Uterus (tissue), 4 donors: ENCODE results near the gene ARHGEF4. TPM values are rescaled to one million over a fixed set of nuclear protein-coding genes. Genes with fewer than 3 reads are reported as not detected.

ENCODE experiments used
- DNase-seq, 2 donors: peaks; one replicate each; pipeline ENCODE4 v3.0.0-alpha.2; 2019 to 2020
- H3K27ac ChIP-seq, 2 donors: fragments of 200-600 bp; sonication (generic); 1 replicate in 1 of 2; 2 replicates in 1 of 2; pipeline ENCODE4 v1.5.1; 2016 to 2018
- H3K27me3 ChIP-seq, 2 donors: fragments of 200-600 bp; sonication (generic); one replicate each; pipeline ENCODE4 v1.5.1; 2018 to 2019; ENCODE audit warnings: control low read depth in 1 of 2
- H3K36me3 ChIP-seq, 2 donors: fragments of 200-600 bp; sonication (generic); one replicate each; pipeline ENCODE4 v1.5.1; 2019; ENCODE audit warnings: control low read depth in 1 of 2
- H3K4me1 ChIP-seq, 2 donors: fragments of 200-600 bp; sonication (generic); one replicate each; pipeline ENCODE4 v1.5.1; 2018 to 2019; ENCODE audit warnings: control low read depth in 1 of 2
- H3K4me3 ChIP-seq, 2 donors: fragments of 200-600 bp; sonication (generic); 1 replicate in 1 of 2; 2 replicates in 1 of 2; pipeline ENCODE4 v1.5.1; 2018 to 2019; ENCODE audit warnings: mild to moderate bottlenecking in 1 of 2
- H3K9me3 ChIP-seq, 2 donors: fragments of 200-600 bp; sonication (generic); one replicate each; pipeline ENCODE4 v1.5.1; 2019; ENCODE audit warnings: control low read depth in 1 of 2
- POLR2A ChIP-seq, 2 donors: fragments of 450-650 bp; IDR thresholded peaks; one replicate each; pipeline ENCODE4 v1.6.1; 2016; ENCODE audit warnings: antibody characterized with exemption in 2 of 2, mild to moderate bottlenecking in 1 of 2, moderate library complexity in 1 of 2
- intact Hi-C: fragments of 100-400 bp; cut with DNase I; formaldehyde crosslinking; loops from one replicate; pipeline ENCODE4 v1.15.1; 2023; ENCODE audit warnings: low total_unique reads
- total RNA-seq, 4 donors: library from RNA; depleted of rRNA in 3 of 4; stranded (reverse); fragments of >200 nt in 3 of 4; gene quantifications; one replicate each; pipeline versions ENCODE4 v1.1.0 to v1.2.4, GENCODE V29; 2014 to 2023
- TF ChIP-seq, protein P1 (sequence below), 4 experiments: fragments of 200-600 bp in 2 of 4; fragments of 450-650 bp in 2 of 4; sonication (generic) in 2 of 4; IDR thresholded peaks; one replicate each; pipeline ENCODE4 v1.5.1; 2016 to 2019; ENCODE audit warnings: antibody characterized with exemption in 4 of 4, mild to moderate bottlenecking in 2 of 4, moderate library complexity in 1 of 4
- donor health status: DM: yes; HTN: yes; CAD: no.

ARHGEF4 gene
- total RNA-seq, 4 donors from 2014 or later = 1.8 to 26.2 (median 9.6) TPM

DNA sequence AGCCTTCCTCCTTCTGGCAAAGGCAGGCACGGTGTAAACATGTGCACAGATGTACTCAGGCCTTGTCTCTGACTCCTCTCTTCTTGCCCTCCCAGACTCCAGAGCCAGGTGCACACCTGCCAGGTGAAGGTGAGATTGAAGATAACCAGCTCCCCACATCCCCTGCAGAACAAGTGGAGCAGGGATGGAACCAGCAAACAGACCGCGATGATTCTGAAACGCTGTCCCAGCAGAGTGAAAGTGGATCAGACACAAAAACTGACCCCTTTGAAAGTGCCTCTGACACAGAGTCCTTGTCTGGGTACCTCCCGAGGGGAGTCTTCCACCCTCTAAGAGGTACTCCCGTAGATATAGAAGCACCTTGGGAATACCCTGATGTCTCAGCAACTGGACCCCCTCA is 77.2 kb downstream of the ARHGEF4 start:
- Histone ChIP-seq H3K36me3 (no peaks in the 10 kb centered on the region), H3K4me1 (no peaks in the 10 kb centered on the region), H3K4me3 (no peak overlapping the region), H3K27me3 (no peaks in the 10 kb centered on the region), H3K27ac (no peak overlapping the region), H3K9me3 (no peaks in the 10 kb centered on the region)
- intact Hi-C loops = no loop called here
- DNase-seq = no peak
- TF ChIP-seq, protein P1, sequence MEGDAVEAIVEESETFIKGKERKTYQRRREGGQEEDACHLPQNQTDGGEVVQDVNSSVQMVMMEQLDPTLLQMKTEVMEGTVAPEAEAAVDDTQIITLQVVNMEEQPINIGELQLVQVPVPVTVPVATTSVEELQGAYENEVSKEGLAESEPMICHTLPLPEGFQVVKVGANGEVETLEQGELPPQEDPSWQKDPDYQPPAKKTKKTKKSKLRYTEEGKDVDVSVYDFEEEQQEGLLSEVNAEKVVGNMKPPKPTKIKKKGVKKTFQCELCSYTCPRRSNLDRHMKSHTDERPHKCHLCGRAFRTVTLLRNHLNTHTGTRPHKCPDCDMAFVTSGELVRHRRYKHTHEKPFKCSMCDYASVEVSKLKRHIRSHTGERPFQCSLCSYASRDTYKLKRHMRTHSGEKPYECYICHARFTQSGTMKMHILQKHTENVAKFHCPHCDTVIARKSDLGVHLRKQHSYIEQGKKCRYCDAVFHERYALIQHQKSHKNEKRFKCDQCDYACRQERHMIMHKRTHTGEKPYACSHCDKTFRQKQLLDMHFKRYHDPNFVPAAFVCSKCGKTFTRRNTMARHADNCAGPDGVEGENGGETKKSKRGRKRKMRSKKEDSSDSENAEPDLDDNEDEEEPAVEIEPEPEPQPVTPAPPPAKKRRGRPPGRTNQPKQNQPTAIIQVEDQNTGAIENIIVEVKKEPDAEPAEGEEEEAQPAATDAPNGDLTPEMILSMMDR (IDR thresholded peaks at IDR 0.05) = no peak
- TF ChIP-seq POLR2A (IDR thresholded peaks at IDR 0.05) = no peak

DNA sequence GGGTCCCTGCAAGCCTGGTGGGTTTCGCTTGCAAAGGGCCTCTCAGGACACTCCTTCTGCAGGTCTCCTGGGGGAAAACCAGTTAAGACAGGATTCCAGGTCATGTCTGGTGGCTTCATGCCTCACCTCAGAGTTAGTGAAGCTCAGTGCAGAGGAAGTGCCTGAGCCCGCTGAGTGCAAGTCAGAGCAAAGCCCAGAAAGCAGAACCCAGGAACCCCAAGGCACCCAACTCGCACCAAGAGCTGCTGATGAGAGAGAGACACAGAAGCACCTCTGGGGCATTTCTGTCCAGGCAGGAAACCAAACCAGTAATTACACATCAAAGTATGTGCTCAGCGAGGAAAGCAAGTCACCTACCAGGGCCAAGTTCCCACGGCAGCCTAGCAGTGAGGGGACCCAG is 78.4 kb downstream of the ARHGEF4 start:
- no peaks in the 10 kb centered on the region for H3K27me3 ChIP-seq
- no peak for TF ChIP-seq POLR2A (IDR thresholded peaks at IDR 0.05)
- TF ChIP-seq, protein P1 (IDR thresholded peaks at IDR 0.05) = no peak
- no peak for DNase-seq
- no peaks in the 10 kb centered on the region for H3K9me3 ChIP-seq
- no peak overlapping the region for H3K27ac ChIP-seq
- H3K4me1 ChIP-seq = no peaks in the 10 kb centered on the region
- no peak overlapping the region for H3K4me3 ChIP-seq
- intact Hi-C loops = no loop called here
- H3K36me3 ChIP-seq = no peaks in the 10 kb centered on the region

DNA sequence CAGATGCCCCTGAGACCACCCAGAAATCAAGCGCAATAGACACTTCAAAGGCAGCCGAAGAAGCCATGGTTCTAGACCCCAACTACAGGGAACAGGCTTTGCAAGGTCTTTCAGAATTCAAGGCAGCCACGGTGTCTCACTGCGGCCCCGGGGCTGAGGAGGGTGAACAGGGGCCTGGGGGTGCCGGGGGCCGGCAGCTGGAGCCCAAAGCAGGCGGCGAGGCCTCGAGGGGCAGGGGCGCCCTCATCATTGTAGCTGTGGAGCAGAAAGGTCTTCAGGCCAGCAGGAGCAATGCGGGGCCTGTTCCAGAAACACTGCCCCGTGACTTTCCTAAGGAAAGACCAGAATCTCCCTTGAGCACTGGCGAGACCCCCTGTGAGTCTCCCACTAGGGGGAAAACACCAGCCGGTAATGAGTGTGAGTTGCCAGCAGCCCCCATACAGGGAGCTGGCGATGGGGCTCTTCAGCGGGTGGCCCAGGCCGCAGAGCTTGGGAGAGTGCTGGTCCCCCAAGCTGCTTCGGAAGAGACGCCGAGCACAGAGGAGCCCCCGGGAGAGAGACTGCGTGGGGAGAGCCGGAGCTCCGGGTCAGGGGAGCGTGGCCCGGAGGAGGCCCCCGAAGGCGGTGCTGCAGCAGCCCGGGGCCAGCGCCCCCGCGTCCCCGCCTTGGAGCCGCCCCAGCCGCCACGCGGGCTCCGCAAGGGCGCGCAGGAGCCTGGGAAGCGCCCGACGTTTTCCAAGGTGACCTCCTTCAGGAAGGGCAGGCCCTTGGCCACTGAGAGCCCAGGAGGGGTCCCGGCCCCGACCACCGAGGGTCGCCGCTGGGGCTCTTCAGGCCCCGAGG is 79.1 kb downstream of the ARHGEF4 start:
- intact Hi-C loops = no loop called here
- H3K4me3 ChIP-seq = no peak overlapping the region
- H3K27me3 ChIP-seq = no peaks in the 10 kb centered on the region
- H3K4me1 ChIP-seq = no peaks in the 10 kb centered on the region
- no peak for DNase-seq
- H3K9me3 ChIP-seq = no peaks in the 10 kb centered on the region
- H3K27ac ChIP-seq = no peak overlapping the region
- no peaks in the 10 kb centered on the region for H3K36me3 ChIP-seq
- no peak for TF ChIP-seq POLR2A (IDR thresholded peaks at IDR 0.05)
- TF ChIP-seq, protein P1 (IDR thresholded peaks at IDR 0.05) = no peak

DNA sequence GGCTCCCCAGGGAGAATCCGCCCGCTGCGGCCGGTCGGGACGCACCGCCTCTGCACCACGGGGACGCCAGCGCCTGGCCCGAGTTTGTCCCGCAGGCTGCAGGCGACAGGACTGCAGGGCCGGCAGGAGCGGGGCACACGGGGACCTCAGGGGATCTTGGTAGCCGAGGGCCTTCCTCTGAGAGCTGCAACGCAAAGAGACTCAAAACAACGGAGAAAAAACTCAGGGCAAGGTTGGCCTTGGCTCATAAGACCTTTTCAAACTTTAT is 79.7 kb downstream of the ARHGEF4 start:
- Histone ChIP-seq H3K27me3 (no peaks in the 10 kb centered on the region), H3K27ac (no peak overlapping the region), H3K4me1 (no peaks in the 10 kb centered on the region), H3K9me3 (no peaks in the 10 kb centered on the region), H3K4me3 (no peak overlapping the region), H3K36me3 (no peaks in the 10 kb centered on the region)
- intact Hi-C loops = no loop called here
- DNase-seq = no peak
- TF ChIP-seq, protein P1 (IDR thresholded peaks at IDR 0.05) = no peak
- no peak for TF ChIP-seq POLR2A (IDR thresholded peaks at IDR 0.05)

DNA sequence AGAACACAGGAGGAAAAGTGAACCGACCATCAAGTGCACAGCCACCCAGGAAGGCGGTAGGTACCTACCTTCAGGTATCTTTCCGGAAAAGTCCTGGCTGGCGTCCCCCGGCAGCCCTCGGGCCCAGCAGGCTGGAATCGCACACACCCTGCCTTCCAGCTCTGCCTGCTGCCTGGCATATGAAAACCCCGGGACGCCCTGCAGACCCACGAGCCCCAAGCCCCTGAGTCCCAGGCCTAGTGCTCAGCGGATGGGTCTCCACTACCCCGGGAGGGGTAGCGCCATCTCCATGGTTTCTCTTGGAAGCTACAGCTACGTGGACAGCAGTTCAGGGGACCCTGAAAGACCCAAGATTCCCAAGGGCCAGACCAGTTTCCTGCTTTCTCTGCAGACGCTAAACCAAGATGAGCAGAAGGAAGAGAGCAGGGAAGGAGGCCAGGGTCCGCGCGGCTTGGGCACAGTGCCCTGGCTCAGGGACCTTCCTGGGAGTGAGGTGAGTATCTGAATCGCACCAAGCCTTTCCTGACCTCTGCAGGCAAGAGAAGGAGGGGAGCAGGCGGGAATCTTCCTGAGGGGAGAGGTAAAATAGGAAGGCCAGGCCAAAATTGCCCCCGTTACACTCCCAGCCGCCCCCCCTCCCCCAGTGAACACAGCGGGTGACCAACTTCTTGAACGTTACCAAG is 80.4 kb downstream of the ARHGEF4 start:
- Histone ChIP-seq H3K9me3 (no peaks in the 10 kb centered on the region), H3K36me3 (no peaks in the 10 kb centered on the region), H3K27me3 (no peaks in the 10 kb centered on the region), H3K4me1 (no peaks in the 10 kb centered on the region), H3K4me3 (no peak overlapping the region), H3K27ac (no peak overlapping the region)
- no peak for TF ChIP-seq POLR2A (IDR thresholded peaks at IDR 0.05)
- TF ChIP-seq, protein P1 (IDR thresholded peaks at IDR 0.05) = no peak
- DNase-seq = no peak
- intact Hi-C loops = no loop called here
